ENCODE results near the gene GIMAP4.
"Not testable (repeated sequence)": the region's sequence is repeated elsewhere in the genome, so short reads cannot be mapped to it uniquely, and the experiment has no call there.

Gene GIMAP4

GRCh38 chr7:150580638-150581394 lies 13.6 kb downstream of the GIMAP4 start:
- no peak for DNase-seq

- no peak for DNase-seq
Measured at GRCh38 chr7:150585199-150585598, 18.0 kb downstream of the GIMAP4 start.

DNA sequence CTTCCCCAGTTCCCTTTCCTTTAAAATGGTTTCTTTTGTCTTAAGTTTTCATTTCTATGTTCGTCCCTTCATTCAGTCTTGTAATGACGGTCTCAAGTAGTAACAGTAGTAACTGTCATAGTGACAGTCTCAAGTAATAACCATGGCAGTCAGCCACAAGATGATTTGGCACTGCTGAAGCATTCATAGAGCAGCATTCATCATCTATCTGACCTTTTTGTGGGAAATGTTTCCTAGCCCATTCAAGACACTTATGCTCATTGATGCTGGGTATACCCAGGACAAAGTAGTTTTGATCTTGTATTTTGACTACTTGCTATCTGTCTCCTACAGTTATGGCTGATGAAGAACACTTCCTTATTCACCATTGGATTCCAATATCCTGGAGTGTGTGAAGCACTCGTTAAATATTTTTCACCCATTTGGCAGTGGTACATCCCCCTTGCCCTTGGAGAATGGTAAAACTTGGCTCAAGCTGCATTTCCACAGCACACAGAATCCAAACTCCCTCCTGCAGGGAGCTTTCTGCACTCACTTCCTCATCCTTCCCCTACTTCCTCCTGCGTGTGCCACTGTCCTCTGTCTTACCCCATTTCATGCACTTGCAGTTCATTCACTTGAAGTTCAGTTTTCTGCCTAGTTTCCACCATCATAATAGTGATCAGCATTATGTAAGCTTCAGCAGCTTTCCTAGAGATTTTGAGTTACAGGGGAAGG lies 19.0 kb downstream of the GIMAP4 start:
- no peak for DNase-seq

DNA sequence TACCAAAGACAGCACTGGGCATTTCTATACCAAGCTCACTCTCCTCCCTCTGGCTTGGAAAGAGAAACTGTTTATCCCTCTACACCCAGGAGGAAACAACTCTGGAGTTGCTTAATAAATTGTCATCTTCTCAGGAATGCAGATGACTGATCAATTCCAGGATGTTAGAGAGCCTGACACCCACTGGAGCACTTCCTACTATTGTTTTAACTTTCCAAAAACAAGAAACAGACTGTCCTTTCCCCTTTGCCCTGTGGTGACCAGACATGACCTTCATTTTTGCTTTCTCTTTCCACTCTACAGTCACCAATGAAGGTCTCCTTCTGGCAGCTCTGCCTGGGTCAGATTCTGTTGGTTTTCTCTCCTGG lies 19.6 kb downstream of the GIMAP4 start:
- DNase-seq: no peak

DNA sequence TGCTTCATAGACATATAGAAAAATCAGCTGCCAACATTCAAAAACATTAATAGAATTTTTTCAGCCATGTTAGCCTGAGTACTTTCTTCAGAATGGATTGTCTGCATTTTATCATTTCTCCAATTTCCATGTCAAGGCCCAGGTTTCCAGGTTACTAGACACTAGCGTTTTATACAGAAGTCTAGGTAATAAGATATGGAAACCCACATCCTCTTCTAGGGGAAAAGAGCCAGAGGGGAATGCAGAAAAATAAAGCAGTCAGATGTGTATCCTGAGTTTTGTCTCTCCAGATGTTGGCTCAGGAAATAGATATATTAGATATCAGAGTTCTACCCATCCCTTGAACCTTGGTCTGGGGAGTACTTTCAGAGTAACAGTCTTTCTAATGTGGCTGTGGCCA lies 20.4 kb downstream of the GIMAP4 start:
- no peak for DNase-seq

DNA sequence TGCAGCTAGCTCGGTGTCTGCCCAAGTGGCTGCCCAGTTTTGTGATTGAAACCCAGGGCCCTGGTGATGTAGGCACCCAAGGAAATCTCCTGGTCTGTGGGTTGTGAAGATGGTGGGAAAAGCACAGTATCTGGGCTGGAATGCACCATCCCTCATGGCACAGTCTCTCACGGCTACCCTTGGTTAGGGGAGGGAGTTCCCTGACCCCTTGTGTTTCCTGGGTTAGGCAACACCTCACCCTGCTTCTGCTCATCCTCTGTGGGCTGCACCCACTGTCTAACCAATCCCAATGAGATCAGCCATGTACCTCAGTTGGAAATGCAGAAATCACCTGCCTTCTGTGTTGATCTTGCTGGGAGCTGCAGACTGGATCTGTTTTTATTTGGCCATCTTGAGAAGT lies 27.6 kb downstream of the GIMAP4 start:
- no peak for DNase-seq

DNA sequence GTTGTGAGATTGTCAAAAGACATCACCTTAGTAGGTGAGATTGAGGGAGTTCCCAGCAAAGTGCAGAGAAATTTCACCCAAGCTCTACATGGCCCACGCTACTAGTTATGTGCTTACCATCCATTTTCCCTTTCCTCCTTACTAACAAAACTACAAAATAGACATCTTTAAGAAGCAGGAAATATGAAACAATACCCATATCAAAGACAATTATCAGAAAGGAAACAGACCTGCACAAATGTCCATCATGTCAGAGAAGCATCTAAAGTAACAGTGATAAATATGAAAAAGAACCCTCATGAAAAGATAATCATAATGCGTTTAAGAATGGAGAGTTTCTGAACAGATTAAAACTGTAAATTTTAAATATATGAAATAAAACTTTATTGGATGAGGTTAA lies 28.2 kb downstream of the GIMAP4 start:
- no peak for DNase-seq

- DNase-seq: not testable (repeated sequence)
Measured at GRCh38 chr7:150603600-150603999, 36.4 kb downstream of the GIMAP4 start.

DNA sequence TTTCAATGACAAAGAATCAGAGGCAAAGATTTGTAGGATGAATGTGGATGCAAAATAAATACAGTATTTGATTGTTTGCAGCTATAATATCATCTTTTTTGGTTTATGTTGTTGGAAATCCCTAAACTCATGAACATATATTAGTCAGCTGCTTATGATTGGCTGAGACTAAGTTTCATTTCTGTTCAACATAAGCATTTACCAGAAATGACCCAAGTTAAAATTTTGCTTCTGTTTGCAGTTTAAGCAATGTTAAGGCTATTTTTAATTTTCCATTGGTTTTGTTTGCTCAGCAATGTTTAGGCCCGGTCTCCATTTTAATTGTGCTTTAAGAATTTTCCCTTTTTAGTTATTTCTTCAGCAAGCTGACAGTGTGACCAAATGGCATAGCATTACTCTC lies 43.0 kb downstream of the GIMAP4 start:
- no peak for DNase-seq

DNA sequence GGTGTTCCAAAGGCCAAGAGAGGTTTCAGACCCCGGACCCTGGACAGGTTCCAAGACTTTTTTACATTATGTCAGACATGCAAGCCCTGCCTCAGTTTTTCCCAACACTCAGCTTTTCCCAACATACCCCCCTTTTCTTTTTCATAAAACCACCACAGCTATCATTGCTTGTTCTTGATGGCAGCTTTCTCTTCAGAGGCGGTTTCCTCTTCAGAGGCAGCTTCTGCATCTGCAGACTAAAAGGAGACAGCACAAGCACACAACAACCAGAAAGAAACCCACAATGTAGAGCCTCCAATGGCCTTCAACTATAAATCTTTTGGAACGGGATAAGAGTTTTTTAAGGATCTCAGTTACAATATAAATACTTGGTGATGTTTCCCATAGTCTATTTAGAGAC lies 45.7 kb downstream of the GIMAP4 start:
- no peak for DNase-seq

DNA sequence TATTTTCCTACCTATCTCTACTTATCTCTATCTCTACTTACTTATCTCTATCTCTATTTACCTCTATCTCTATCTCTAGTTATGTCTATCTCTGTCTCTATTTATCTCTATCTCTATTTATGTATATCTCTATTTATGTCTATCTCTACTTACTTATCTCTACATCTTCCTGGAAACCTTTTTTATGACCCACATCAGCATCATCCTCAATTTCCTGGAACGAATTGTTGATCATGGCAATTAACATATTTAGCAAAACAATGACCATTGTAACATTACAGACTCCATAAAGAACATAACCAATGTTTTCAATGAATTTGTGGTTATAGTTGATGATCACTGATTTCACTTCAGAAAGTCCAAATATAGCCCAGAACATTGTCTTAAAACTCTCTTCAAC lies 46.7 kb downstream of the GIMAP4 start:
- DNase-seq: no peak

DNA sequence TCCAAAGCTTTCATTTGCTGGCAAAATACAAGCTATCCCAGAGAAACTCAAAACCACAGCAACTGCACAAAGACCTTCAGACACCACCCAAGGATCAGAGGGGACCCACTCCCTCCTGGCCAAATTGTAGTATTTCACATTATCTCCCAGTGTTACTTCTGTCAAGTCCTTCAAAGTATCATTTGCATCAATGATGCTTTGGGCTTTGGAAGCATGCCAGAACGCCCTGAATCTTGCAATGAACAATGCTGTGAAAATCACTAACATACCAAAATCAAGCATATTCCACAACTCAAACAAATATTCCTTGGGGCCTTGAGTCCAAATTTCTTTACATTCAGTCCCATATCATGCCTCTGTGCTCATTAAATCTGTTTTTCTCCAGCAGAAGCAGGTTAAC lies 47.2 kb downstream of the GIMAP4 start:
- not testable (repeated sequence) for DNase-seq

GRCh38 chr7:150615221-150615755 lies 48.1 kb downstream of the GIMAP4 start:
- not testable (repeated sequence) for DNase-seq

- no peak for DNase-seq
Measured at GRCh38 chr7:150620061-150620460, 52.9 kb downstream of the GIMAP4 start.

DNA sequence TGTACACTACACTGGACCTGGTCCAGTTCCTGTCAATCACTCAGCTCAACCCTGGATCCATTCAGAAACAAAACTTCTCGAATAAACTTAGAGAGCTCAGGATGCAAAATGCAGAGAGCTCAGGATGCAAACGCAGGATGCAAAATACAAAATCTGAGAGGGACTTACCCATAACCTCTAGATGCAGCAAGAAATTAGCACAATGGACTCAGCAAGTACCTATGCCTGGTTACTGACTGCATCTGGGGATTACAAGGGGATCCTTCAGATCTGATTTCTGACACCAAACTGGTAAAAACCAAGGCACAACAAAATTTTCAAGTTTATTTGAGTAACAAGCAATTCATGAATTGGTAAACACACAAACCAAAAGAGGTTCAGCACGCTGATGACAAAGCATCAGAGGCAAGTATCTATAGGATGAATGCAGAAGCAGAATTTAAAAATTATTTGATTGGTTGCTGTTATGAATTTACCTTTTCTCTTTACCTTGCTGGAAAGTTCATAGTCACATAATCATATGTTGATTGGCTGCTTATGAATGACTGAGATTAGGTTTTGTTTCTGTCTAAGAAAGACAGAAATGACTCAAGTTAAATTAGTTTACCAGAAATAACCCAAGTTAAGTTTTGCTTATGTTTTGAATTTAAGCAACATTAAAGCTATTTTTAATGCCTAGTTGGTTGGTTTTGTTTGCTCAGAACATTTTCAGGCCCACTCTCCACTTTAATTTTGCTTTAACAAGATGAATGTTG lies 53.6 kb downstream of the GIMAP4 start:
- DNase-seq: no peak

- DNase-seq: no peak
Measured at GRCh38 chr7:150621376-150621775, 54.2 kb downstream of the GIMAP4 start.

Data from NCI-H1694 treated with DMSO at 0.1 percent for 48 hours (cell line).